Caco-2 (cell line): ENCODE data around the gene LOXL1. TPM values are rescaled to one million over a fixed set of nuclear protein-coding genes. Genes with fewer than 3 reads are reported as not detected.

ENCODE experiments used
- BruUV-seq: library from RNA; stranded (reverse); fragments of 400-500 nt; replicated peaks from 2 replicates; lab custom pipeline; 2021; lab: Mats Ljungman, UMichigan
- CTCF ChIA-PET: fragments of 300-600 bp; sonication (Branson Sonifier 250); formaldehyde crosslinking; loops from one replicate; lab custom pipeline; 2022; ENCODE audit warnings: antibody characterized with exemption; lab: Charles Lee
- POLR2A ChIA-PET: fragments of 300-600 bp; sonication (Branson Sonifier 250); formaldehyde crosslinking; loops from one replicate; lab custom pipeline; 2022; ENCODE audit warnings: antibody characterized with exemption; lab: Charles Lee
- DNase-seq, 2 experiments: peaks; one replicate each; pipeline versions ENCODE4 v3.0.0 to v3.0.0-alpha.2; 2020 to 2022
- H3K27me3 ChIP-seq: replicated peaks from 2 replicates; pipeline ENCODE4 v1.6.0; 2011; ENCODE audit warnings: low read length; ENCODE audit not compliant: control insufficient read depth, insufficient read depth
- H3K36me3 ChIP-seq: 2 replicates; pipeline ENCODE4 v1.5.1; 2011; ENCODE audit warnings: low read length; ENCODE audit not compliant: control insufficient read depth, insufficient read depth
- H3K4me1 ChIP-seq: fragments of 250-450 bp; sonication (Bioruptor Pico); 2 replicates; pipeline ENCODE4 v1.5.1; 2020; ENCODE audit warnings: mild to moderate bottlenecking
- H3K4me3 ChIP-seq: 2 replicates; pipeline ENCODE4 v1.5.1; 2011; ENCODE audit warnings: low read depth, mild to moderate bottlenecking, control low read depth, low read length
- H3K9me3 ChIP-seq: fragments of 250-450 bp; sonication (Bioruptor Pico); 2 replicates; pipeline ENCODE4 v1.5.1; 2020; ENCODE audit warnings: mild to moderate bottlenecking, moderate library complexity
- H3K27ac Mint-ChIP-seq: one replicate; pipeline ENCODE4 v1.8.0; 2022; ENCODE audit warnings: mixed read lengths; ENCODE audit not compliant: unreplicated experiment
- H3K27me3 Mint-ChIP-seq: one replicate; pipeline ENCODE4 v1.8.0; 2022; ENCODE audit warnings: mixed read lengths; ENCODE audit not compliant: insufficient read depth, unreplicated experiment
- H3K36me3 Mint-ChIP-seq: one replicate; pipeline ENCODE4 v1.8.0; 2022; ENCODE audit warnings: mild to moderate bottlenecking, mixed read lengths; ENCODE audit not compliant: insufficient read depth, unreplicated experiment
- H3K4me1 Mint-ChIP-seq: one replicate; pipeline ENCODE4 v1.8.0; 2022; ENCODE audit warnings: low read depth, mixed read lengths; ENCODE audit not compliant: unreplicated experiment
- H3K4me3 Mint-ChIP-seq: one replicate; pipeline ENCODE4 v1.8.0; 2022; ENCODE audit warnings: mild to moderate bottlenecking, moderate library complexity, mixed read lengths; ENCODE audit not compliant: unreplicated experiment
- H3K9me3 Mint-ChIP-seq: one replicate; pipeline ENCODE4 v1.8.0; 2022; ENCODE audit warnings: mixed read lengths; ENCODE audit not compliant: unreplicated experiment
- intact Hi-C: fragments of 100-400 bp; cut with micrococcal nuclease; formaldehyde crosslinking; loops from one replicate; pipeline ENCODE4 v1.10.0; 2022; ENCODE audit not compliant: unreplicated experiment
- total RNA-seq: library from RNA; stranded (reverse); gene quantifications from 2 replicates; pipeline ENCODE4 v1.2.3, GENCODE V29; 2022
- TF ChIP-seq, protein P1 (sequence below), 2 experiments: fragments of 200-600 bp in 1 of 2; IDR thresholded peaks; 1 replicate in 1 of 2; 2 replicates in 1 of 2; pipeline versions ENCODE4 v1.5.1 to v1.8.0; 2011 to 2022; ENCODE audit warnings: antibody characterized with exemption in 1 of 2, control low read depth in 1 of 2, inconsistent platforms in 1 of 2, low read depth in 1 of 2, low read length in 1 of 2, mild to moderate bottlenecking in 1 of 2, moderate library complexity in 1 of 2; ENCODE audit not compliant: insufficient read depth in 1 of 2, severe bottlenecking in 1 of 2, unreplicated experiment in 1 of 2

The LOXL1 gene
- total RNA-seq, 1 experiment from 2014 or later = 3.7 TPM

- Mint-ChIP-seq H3K27me3 (peaks cover 10% of the 10 kb centered on the region), H3K36me3 (no peaks in the 10 kb centered on the region), H3K27ac (no peak overlapping the region), H3K9me3 (no peaks in the 10 kb centered on the region), H3K4me3 (no peak overlapping the region), H3K4me1 (no peaks in the 10 kb centered on the region)
- intact Hi-C loops = no loop called here
- Histone ChIP-seq H3K27me3 (no peaks in the 10 kb centered on the region), H3K4me1 (peaks cover 6% of the 10 kb centered on the region), H3K36me3 (no peaks in the 10 kb centered on the region), H3K4me3 (no peak overlapping the region), H3K9me3 (no peaks in the 10 kb centered on the region)
- CTCF ChIA-PET = no interaction called here
- TF ChIP-seq, protein P1, sequence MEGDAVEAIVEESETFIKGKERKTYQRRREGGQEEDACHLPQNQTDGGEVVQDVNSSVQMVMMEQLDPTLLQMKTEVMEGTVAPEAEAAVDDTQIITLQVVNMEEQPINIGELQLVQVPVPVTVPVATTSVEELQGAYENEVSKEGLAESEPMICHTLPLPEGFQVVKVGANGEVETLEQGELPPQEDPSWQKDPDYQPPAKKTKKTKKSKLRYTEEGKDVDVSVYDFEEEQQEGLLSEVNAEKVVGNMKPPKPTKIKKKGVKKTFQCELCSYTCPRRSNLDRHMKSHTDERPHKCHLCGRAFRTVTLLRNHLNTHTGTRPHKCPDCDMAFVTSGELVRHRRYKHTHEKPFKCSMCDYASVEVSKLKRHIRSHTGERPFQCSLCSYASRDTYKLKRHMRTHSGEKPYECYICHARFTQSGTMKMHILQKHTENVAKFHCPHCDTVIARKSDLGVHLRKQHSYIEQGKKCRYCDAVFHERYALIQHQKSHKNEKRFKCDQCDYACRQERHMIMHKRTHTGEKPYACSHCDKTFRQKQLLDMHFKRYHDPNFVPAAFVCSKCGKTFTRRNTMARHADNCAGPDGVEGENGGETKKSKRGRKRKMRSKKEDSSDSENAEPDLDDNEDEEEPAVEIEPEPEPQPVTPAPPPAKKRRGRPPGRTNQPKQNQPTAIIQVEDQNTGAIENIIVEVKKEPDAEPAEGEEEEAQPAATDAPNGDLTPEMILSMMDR (IDR thresholded peaks at IDR 0.05; ENCODE audit: insufficient read depth in 1 of 2, low read depth in 1 of 2, low read length in 1 of 2, severe bottlenecking in 1 of 2, unreplicated experiment in 1 of 2) = no peak
- POLR2A ChIA-PET = no interaction called here
- no peak for DNase-seq
- no TSS peak for BruUV-seq
Observed at GRCh38 chr15:73923488-73924164, 2.6 kb upstream of the LOXL1 start.

GRCh38 chr15:73924171-73924921 is 1.9 kb upstream of the LOXL1 start:
- no peaks in the 10 kb centered on the region for H3K4me1 Mint-ChIP-seq
- Histone ChIP-seq H3K36me3 (no peaks in the 10 kb centered on the region), H3K4me1 (peaks cover 6% of the 10 kb centered on the region), H3K4me3 (no peak overlapping the region), H3K27me3 (no peaks in the 10 kb centered on the region), H3K9me3 (no peaks in the 10 kb centered on the region)
- H3K27me3 Mint-ChIP-seq = peaks cover 10% of the 10 kb centered on the region
- ChIA-PET POLR2A (no interaction called here), CTCF (no interaction called here)
- no peak overlapping the region for H3K4me3 Mint-ChIP-seq
- no peaks in the 10 kb centered on the region for H3K9me3 Mint-ChIP-seq
- no TSS peak for BruUV-seq
- no peak for DNase-seq
- no peak overlapping the region for H3K27ac Mint-ChIP-seq
- intact Hi-C loops = no loop called here
- TF ChIP-seq, protein P1 (IDR thresholded peaks at IDR 0.05; ENCODE audit: insufficient read depth in 1 of 2, low read depth in 1 of 2, low read length in 1 of 2, severe bottlenecking in 1 of 2, unreplicated experiment in 1 of 2) = no peak
- no peaks in the 10 kb centered on the region for H3K36me3 Mint-ChIP-seq

DNA sequence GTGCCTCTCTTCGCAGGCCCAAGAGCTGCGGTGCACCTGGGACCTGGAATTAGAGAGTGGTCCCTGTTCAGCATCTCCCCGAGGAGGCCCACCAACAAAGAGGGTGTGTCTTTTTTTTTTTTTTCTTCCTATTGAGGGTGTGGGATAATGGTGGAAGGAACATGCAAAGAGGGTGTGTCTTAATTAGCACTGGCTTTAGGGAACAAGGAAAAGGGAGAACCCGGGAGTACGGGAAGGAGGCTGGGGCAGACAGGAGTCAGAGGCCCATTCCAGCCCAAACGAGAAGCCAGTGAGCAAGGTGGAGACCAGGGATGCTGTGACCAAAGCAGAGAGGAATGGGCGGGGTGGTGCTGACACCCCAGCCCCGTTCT is 429 bp upstream of the LOXL1 start:
- Histone ChIP-seq H3K36me3 (no peaks in the 10 kb centered on the region), H3K27me3 (no peaks in the 10 kb centered on the region), H3K4me3 (no peak overlapping the region; the same call in 1 of the 2 replicates), H3K9me3 (no peaks in the 10 kb centered on the region), H3K4me1 (peaks cover 6% of the 10 kb centered on the region)
- no peak overlapping the region for H3K27ac Mint-ChIP-seq
- H3K4me1 Mint-ChIP-seq = no peaks in the 10 kb centered on the region
- BruUV-seq = no TSS peak
- TF ChIP-seq, protein P1 (IDR thresholded peaks at IDR 0.05; ENCODE audit: insufficient read depth in 1 of 2, low read depth in 1 of 2, low read length in 1 of 2, severe bottlenecking in 1 of 2, unreplicated experiment in 1 of 2) = no peak
- ChIA-PET POLR2A (no interaction called here), CTCF (interaction anchor here (0.6 to 2.6 kb wide), 2 partner anchors 52 to 290 kb away, joined by 3 to 14 read pairs; partner anchors contain the start of gene TBC1D21)
- H3K4me3 Mint-ChIP-seq = peak overlapping the region; percentile 63
- DNase-seq = no peak
- intact Hi-C loops = no loop called here
- no peaks in the 10 kb centered on the region for H3K36me3 Mint-ChIP-seq
- H3K9me3 Mint-ChIP-seq = no peaks in the 10 kb centered on the region
- H3K27me3 Mint-ChIP-seq = peaks cover 10% of the 10 kb centered on the region
